ENCODE data around the gene MEAF6. TPM values are rescaled to one million over a fixed set of nuclear protein-coding genes. Genes with fewer than 3 reads are reported as not detected.

MEAF6 gene
- polyA plus RNA-seq, 1 of the 3 experiments (the other 2 are of a cell fraction) = 60.5 TPM

- POLR2A ChIA-PET = no interaction called here
- H3K9me2 ChIP-seq = no peaks in the 10 kb centered on the region
- peak overlapping the region; percentile 96 for H3K4me2 ChIP-seq
- DNase-seq = no peak
- peak overlapping the region; percentile 22 to 56; a peak in 2 of 4 replicates for H3K27ac ChIP-seq (ENCODE audit: low read depth in 2 of 2, low read length in 1 of 2)
- H3K27me3 ChIP-seq (ENCODE audit: insufficient read depth) = no peaks in the 10 kb centered on the region
- peak overlapping the region in 1 of 2 experiments; percentile 17; a peak in 1 of 4 replicates for H3K4me3 ChIP-seq (ENCODE audit: low read depth in 2 of 2, low read length in 1 of 2)
- WGBS (ENCODE audit: low lambda C conversion rate) = no CpG with 5 or more reads among the region's 5 CpGs
- CTCF ChIA-PET = interaction anchor here (1.2 to 21.1 kb wide), 3 partner anchors 10 to 24 kb away, joined by 3 to 481 read pairs (median 170); no protein-coding TSS in a partner anchor
- peaks cover 48 to 49% of the 10 kb centered on the region in 2 experiments for H3K4me1 ChIP-seq (ENCODE audit: control insufficient read depth in 1 of 2, insufficient read depth in 2 of 2, low read depth in 1 of 2, low read length in 1 of 2)
- peak overlapping the region; percentile 60; the same call in 1 of the 2 replicates for H3K9ac ChIP-seq
- peaks cover 13% of the 10 kb centered on the region for H3F3A ChIP-seq (replicated peaks; ENCODE audit: insufficient read depth)
- H3K79me2 ChIP-seq (ENCODE audit: insufficient read depth) = peaks cover 63% of the 10 kb centered on the region
- no peak for TF ChIP-seq MXI1 (IDR thresholded peaks at IDR 0.05; ENCODE audit: low read depth, low read length)
- no peak for TF ChIP-seq EZH2phosphoT487 (IDR thresholded peaks at IDR 0.05; ENCODE audit: borderline replicate concordance, low read depth)
- TF ChIP-seq ZBTB33 (IDR thresholded peaks at IDR 0.05; ENCODE audit: borderline replicate concordance, low read depth) = no peak
- no peak for TF ChIP-seq RFX5 (IDR thresholded peaks at IDR 0.05; ENCODE audit: low read length)
- TF ChIP-seq FOSL2 (IDR thresholded peaks at IDR 0.05; ENCODE audit: borderline replicate concordance, low read depth) = no peak
- no peak for TF ChIP-seq POLR2AphosphoS5 (IDR thresholded peaks at IDR 0.05; ENCODE audit: low read depth, low read length)
- TF ChIP-seq YY1 (IDR thresholded peaks at IDR 0.05; ENCODE audit: low read depth) = no peak
- no peak for TF ChIP-seq CTCF (IDR thresholded peaks at IDR 0.05)
- no peak for TF ChIP-seq GABPA (IDR thresholded peaks at IDR 0.05; ENCODE audit: low read depth)
- no peak for TF ChIP-seq TAF1 (IDR thresholded peaks at IDR 0.05; ENCODE audit: borderline replicate concordance, low read depth, low read length)
- no peak for TF ChIP-seq USF2 (IDR thresholded peaks at IDR 0.05; ENCODE audit: borderline replicate concordance, low read depth, low read length)
- TF ChIP-seq FOXJ3 (CRISPR knock-in tag; IDR thresholded peaks at IDR 0.05) = no peak
- TF ChIP-seq TCF12 (IDR thresholded peaks at IDR 0.05) = no peak
- no peak for TF ChIP-seq FOXM1 (IDR thresholded peaks at IDR 0.05; ENCODE audit: low read depth)
- no peak for TF ChIP-seq REST (IDR thresholded peaks at IDR 0.05; ENCODE audit: low read depth, low read length)
- TF ChIP-seq MEF2A (IDR thresholded peaks at IDR 0.05; ENCODE audit: borderline replicate concordance, low read depth) = no peak
- H3K36me3 ChIP-seq (replicated peaks in 1 of 2; ENCODE audit: control insufficient read depth in 1 of 2, insufficient read depth in 2 of 2, low read length in 1 of 2) = peaks cover 12 to 55% of the 10 kb centered on the region in 2 experiments
- no peaks in the 10 kb centered on the region for H3K9me3 ChIP-seq
- H2AFZ ChIP-seq (ENCODE audit: low read depth) = no peak overlapping the region
- H4K20me1 ChIP-seq (ENCODE audit: insufficient read depth) = no peaks in the 10 kb centered on the region
Measured at GRCh38 chr1:37480125-37480466, 34.5 kb downstream of the MEAF6 start.

All from SK-N-SH (cell line).